MCF 10A (cell line): ENCODE data around the gene BCL2L1. TPM values are rescaled to one million over a fixed set of nuclear protein-coding genes. Genes with fewer than 3 reads are reported as not detected.

Experiments
- BruUV-seq: library from RNA; stranded (reverse); fragments of 400-500 nt; replicated peaks from 2 replicates; lab custom pipeline; 2021; lab: Mats Ljungman, UMichigan
- CTCF ChIA-PET: fragments of 300-600 bp; sonication (Branson Sonifier 250); formaldehyde crosslinking; extraction: SDS; loops from one replicate; lab custom pipeline; 2021; ENCODE audit warnings: antibody characterized with exemption, inconsistent platforms; lab: Yijun Ruan, JAX
- POLR2A ChIA-PET: fragments of 300-600, 350-650 bp; sonication (Branson Sonifier 250); formaldehyde crosslinking; extraction: SDS; loops from one replicate; lab custom pipeline; 2020; ENCODE audit warnings: antibody characterized with exemption, inconsistent platforms; lab: Yijun Ruan, JAX
- DNase-seq: peaks from one replicate; pipeline ENCODE4 v3.0.0-alpha.2; 2018; ENCODE audit not compliant: unreplicated experiment
- H3K27ac Mint-ChIP-seq: one replicate; pipeline ENCODE4 v1.8.0; 2022; ENCODE audit warnings: mild to moderate bottlenecking, low read depth, mixed read lengths; ENCODE audit not compliant: unreplicated experiment
- H3K27me3 Mint-ChIP-seq: one replicate; pipeline ENCODE4 v1.8.0; 2022; ENCODE audit warnings: mixed read lengths; ENCODE audit not compliant: insufficient read depth, unreplicated experiment
- H3K36me3 Mint-ChIP-seq: one replicate; pipeline ENCODE4 v1.8.0; 2022; ENCODE audit warnings: mild to moderate bottlenecking, moderate library complexity, mixed read lengths; ENCODE audit not compliant: insufficient read depth, unreplicated experiment
- H3K4me1 Mint-ChIP-seq: one replicate; pipeline ENCODE4 v1.8.0; 2022; ENCODE audit warnings: mixed read lengths; ENCODE audit not compliant: insufficient read depth, unreplicated experiment
- H3K4me3 Mint-ChIP-seq: one replicate; pipeline ENCODE4 v1.8.0; 2022; ENCODE audit warnings: mild to moderate bottlenecking, moderate library complexity, mixed read lengths; ENCODE audit not compliant: unreplicated experiment
- H3K9me3 Mint-ChIP-seq: one replicate; pipeline ENCODE4 v1.8.0; 2022; ENCODE audit warnings: mixed read lengths; ENCODE audit not compliant: unreplicated experiment
- intact Hi-C: fragments of 100-400 bp; cut with micrococcal nuclease; formaldehyde crosslinking; loops from 2 replicates; pipeline ENCODE4 v1.14.1; 2022
- total RNA-seq: library from RNA; stranded (reverse); gene quantifications from 2 replicates; pipeline ENCODE4 v1.2.3, GENCODE V29; 2022
- TF ChIP-seq, protein P1 (sequence below): fragments of 200-600 bp; IDR thresholded peaks from one replicate; pipeline ENCODE4 v1.8.0; 2022; ENCODE audit warnings: antibody characterized with exemption, mild to moderate bottlenecking; ENCODE audit not compliant: unreplicated experiment

The BCL2L1 gene
- total RNA-seq, 1 experiment from 2014 or later = 156 TPM

DNA sequence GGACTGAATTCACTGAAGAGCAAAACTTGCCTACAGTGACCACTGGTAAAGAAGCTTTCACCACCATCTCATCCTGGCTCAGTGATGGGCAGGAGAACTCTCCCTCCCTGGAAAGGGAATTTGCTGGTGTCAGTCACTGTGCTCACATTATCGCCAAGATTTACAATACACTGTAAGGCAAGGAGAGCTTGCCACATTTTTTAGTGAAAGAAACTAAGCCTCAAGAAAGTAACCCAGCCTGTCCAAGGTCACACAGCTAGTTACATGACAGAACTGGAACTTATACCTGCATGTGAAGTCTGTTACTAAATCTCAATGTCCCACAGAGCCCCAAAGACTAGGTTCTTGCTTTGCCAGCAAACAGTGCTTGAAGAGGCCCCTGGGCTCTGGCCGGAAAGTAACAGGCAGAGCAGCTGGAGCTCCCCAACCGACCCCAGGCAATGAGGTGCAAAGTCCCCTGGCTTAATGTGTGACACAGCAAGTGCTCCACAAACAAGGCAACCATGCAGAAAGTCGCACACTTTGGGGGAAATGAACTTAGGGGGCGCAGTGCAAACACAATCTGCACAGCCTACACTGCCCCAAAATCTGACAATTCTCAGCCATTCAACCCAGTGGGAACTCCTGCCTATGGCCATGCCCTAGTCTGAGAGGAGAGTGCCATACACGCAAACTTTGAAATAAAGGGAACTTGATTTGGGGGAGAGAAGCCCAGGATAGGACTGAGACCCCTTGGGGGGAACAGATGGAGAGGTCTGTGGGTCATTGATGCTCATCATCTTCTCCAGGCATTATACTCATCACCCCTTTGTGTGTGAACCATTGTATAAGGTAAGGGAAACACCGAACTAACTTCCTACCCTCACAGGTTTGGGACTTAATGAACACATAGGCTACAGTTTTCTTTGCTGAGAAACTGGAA is 1.9 kb downstream of the BCL2L1 start:
- H3K36me3 Mint-ChIP-seq = peaks cover 59% of the 10 kb centered on the region
- peaks cover 55% of the 10 kb centered on the region for H3K4me1 Mint-ChIP-seq
- H3K9me3 Mint-ChIP-seq = no peaks in the 10 kb centered on the region
- peak overlapping the region; percentile 93 for H3K27ac Mint-ChIP-seq
- peak overlapping the region; percentile 91 for H3K4me3 Mint-ChIP-seq
- H3K27me3 Mint-ChIP-seq = no peaks in the 10 kb centered on the region
- TF ChIP-seq, protein P1, sequence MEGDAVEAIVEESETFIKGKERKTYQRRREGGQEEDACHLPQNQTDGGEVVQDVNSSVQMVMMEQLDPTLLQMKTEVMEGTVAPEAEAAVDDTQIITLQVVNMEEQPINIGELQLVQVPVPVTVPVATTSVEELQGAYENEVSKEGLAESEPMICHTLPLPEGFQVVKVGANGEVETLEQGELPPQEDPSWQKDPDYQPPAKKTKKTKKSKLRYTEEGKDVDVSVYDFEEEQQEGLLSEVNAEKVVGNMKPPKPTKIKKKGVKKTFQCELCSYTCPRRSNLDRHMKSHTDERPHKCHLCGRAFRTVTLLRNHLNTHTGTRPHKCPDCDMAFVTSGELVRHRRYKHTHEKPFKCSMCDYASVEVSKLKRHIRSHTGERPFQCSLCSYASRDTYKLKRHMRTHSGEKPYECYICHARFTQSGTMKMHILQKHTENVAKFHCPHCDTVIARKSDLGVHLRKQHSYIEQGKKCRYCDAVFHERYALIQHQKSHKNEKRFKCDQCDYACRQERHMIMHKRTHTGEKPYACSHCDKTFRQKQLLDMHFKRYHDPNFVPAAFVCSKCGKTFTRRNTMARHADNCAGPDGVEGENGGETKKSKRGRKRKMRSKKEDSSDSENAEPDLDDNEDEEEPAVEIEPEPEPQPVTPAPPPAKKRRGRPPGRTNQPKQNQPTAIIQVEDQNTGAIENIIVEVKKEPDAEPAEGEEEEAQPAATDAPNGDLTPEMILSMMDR = no peak
- CTCF ChIA-PET = interaction anchor here (0.6 to 16.0 kb wide), 19 partner anchors 15 to 639 kb away, joined by 3 to 626 read pairs (median 7); no protein-coding TSS in a partner anchor
- POLR2A ChIA-PET = interaction anchor here (0.6 to 13.2 kb wide), 18 partner anchors 8 to 224 kb away, joined by 3 to 491 read pairs (median 9); partner anchors contain the start of genes ID1 and TPX2
- DNase-seq = peak; percentile 18
- intact Hi-C loops = loop anchor here (1.0 to 5.0 kb wide), 2 partner anchors 8 to 43 kb away; no protein-coding TSS in a partner anchor
- BruUV-seq = TSS peak; percentile 69

GRCh38 chr20:31719644-31720485 is 2.8 kb downstream of the BCL2L1 start:
- peak overlapping the region; percentile 91 for H3K4me3 Mint-ChIP-seq
- peaks cover 63% of the 10 kb centered on the region for H3K4me1 Mint-ChIP-seq
- BruUV-seq = no TSS peak
- H3K27ac Mint-ChIP-seq = peak overlapping the region; percentile 93
- H3K36me3 Mint-ChIP-seq = peaks cover 68% of the 10 kb centered on the region
- CTCF ChIA-PET = interaction anchor here (0.6 to 16.0 kb wide), 18 partner anchors 8 to 640 kb away, joined by 3 to 626 read pairs (median 4); no protein-coding TSS in a partner anchor
- no peaks in the 10 kb centered on the region for H3K9me3 Mint-ChIP-seq
- peak; percentile 29 for DNase-seq
- POLR2A ChIA-PET = interaction anchor here (0.6 to 13.2 kb wide), 15 partner anchors 9 to 224 kb away, joined by 3 to 491 read pairs (median 5); partner anchors contain the start of genes ID1 and TPX2
- no peaks in the 10 kb centered on the region for H3K27me3 Mint-ChIP-seq
- intact Hi-C loops = loop anchor here (5.0 kb wide), 1 partner anchor 43 kb away; no protein-coding TSS in a partner anchor
- TF ChIP-seq, protein P1 = no peak

- no TSS peak for BruUV-seq
- Mint-ChIP-seq H3K4me1 (peaks cover 66% of the 10 kb centered on the region), H3K27ac (peak overlapping the region; percentile 93), H3K4me3 (peak overlapping the region; percentile 91), H3K36me3 (peaks cover 75% of the 10 kb centered on the region), H3K9me3 (no peaks in the 10 kb centered on the region), H3K27me3 (no peaks in the 10 kb centered on the region)
- POLR2A ChIA-PET = interaction anchor here (1.2 to 13.2 kb wide), 10 partner anchors 8 to 152 kb away, joined by 3 to 491 read pairs (median 38); partner anchors contain the start of genes ID1 and TPX2
- intact Hi-C loops = no loop called here
- CTCF ChIA-PET = interaction anchor here (0.9 to 16.0 kb wide), 7 partner anchors 9 to 104 kb away, joined by 3 to 626 read pairs (median 27); no protein-coding TSS in a partner anchor
- peak; percentile 66 for DNase-seq
- TF ChIP-seq, protein P1 = no peak
These were observed 3.6 kb downstream of the BCL2L1 start for GRCh38 chr20:31718952-31719643.
